Activated CD4-positive, alpha-beta T cell treated with anti-CD3 and anti-CD28 coated beads for 48 hours (primary cell): Measurements from ENCODE around the gene DEPP1.

Experiments
- DNase-seq: peaks from one replicate; pipeline ENCODE4 v3.0.0-alpha.2; 2020

DEPP1 gene

GRCh38 chr10:44930904-44931620, 47.5 kb downstream of the DEPP1 start:
- DNase-seq = no peak

DNA sequence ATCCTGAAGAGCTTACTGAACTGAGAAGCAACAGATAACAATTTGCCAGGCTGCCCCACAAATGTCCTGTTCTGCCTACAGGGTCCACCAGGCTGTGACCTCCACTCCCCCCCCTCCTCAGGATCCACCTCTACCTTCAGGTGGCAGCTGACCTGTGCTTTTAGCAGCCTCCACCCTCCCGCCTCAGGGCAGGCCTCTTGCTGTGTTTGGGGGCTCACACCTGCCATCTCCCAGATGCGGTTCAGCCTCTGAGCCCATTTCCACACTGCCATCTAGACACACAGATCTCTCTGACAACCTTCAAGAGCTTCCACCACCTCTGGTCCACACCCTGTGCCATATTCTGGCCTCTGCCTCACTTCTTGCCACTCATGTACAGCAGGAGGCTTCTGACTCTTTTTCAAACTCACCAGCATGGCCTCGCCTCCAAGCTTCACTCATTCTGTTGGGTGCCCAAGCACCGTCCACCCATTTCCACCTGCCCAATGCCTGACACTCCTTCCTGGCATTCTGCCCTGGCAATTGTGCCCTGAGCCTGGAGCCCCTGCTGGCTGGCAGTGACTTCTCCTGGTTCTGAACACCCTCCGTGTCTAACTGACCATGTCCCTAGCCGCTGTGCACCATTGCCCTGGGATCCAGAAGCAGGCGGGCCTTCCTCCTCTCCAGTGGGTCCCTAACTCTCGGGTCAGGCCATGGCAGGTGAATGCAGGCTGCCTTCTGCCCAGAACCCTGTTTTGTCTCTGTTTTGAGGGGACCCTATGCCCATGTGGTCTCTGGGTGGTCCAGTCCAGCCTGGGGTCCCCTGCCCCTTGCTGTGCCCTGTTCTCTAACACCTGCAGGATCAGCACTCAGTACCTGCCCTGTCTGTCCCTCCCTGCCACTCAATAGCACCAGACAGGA, 49.0 kb downstream of the DEPP1 start:
- DNase-seq = no peak

GRCh38 chr10:44928462-44928861, 50.1 kb downstream of the DEPP1 start:
- no peak for DNase-seq

DNA sequence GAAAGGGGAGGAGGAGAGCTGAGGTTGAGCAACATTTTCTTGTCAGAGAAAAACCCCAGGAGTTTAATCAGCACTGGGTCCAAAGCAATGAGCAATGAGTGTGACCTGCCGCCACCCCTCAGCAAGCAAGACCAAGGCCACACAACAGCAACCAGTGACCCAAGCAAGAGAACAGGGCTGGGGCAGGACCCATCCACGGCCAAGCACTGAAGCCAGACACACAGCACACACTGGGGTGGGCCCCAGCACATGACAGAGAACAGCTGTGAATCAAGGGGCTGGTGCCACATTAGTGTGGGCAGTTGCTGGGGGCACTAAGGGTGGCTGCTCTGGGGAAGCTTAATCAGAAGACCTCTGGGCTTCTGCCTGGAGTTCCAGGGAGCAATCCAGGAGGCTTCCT, 51.3 kb downstream of the DEPP1 start:
- no peak for DNase-seq

DNA sequence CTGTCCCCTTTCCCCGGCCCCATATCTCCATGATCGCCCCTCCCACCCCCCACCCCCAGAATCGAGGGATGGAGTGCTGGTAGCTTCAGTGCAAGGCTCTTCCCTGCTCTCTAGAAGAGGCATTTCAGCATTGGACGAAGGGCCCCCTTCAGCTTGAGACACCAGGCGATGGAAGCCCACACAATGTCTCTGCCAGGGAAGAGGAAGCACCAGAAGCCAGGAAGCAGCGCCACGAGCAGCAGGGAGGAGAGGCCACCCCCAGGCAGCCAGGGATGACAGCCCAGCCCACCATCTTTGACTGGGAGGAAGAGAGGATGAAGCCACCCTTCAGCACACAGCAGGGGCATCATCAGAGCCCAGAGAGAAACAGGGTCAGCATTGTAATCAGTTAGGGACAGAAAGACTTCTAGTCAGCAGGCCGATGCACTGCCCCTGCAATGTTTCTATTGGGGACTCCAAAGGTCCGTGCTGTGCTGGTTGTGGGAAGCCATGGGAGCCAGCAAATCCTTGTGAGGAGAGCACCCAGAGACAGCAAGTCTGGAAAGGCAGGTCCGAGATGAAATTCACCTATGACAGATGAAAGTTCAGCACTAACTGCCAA, 51.8 kb downstream of the DEPP1 start:
- no peak for DNase-seq
